Bronchial epithelial cell (primary cell): ENCODE results near the gene ZP1. TPM values are rescaled to one million over a fixed set of nuclear protein-coding genes. Genes with fewer than 3 reads are reported as not detected.

Experiments used
- DNase-seq: peaks from one replicate; pipeline ENCODE4 v3.0.0-alpha.2; 2010; ENCODE audit warnings: low read depth
- FAIRE-seq: peaks from 2 replicates; lab custom pipeline; 2011; peaks lifted over from hg19 to GRCh38; lab: Jason Lieb, UNC
- H3K27me3 ChIP-seq: 2 replicates; pipeline ENCODE4 v1.5.1; 2011; ENCODE audit warnings: low read length; ENCODE audit not compliant: control insufficient read depth, insufficient read depth
- H3K36me3 ChIP-seq: 2 replicates; pipeline ENCODE4 v1.5.1; 2011; ENCODE audit warnings: low read length; ENCODE audit not compliant: control insufficient read depth, insufficient read depth
- H3K4me3 ChIP-seq: 2 replicates; pipeline ENCODE4 v1.5.1; 2011; ENCODE audit warnings: mild to moderate bottlenecking, low read depth, low read length, control low read depth
- total RNA-seq: library from RNA; depleted of rRNA; stranded (reverse); fragments of >200 nt; gene quantifications from 2 replicates; pipeline ENCODE4 v1.2.1, GENCODE V29; 2014
- TF ChIP-seq, protein P1 (sequence below): IDR thresholded peaks from 2 replicates; pipeline ENCODE4 v1.5.1; 2011; ENCODE audit warnings: mild to moderate bottlenecking, moderate library complexity, low read length, control low read depth, inconsistent platforms; ENCODE audit not compliant: insufficient read depth, severe bottlenecking

The ZP1 gene
- total RNA-seq, 1 donor from 2014 or later, result not detected

DNA sequence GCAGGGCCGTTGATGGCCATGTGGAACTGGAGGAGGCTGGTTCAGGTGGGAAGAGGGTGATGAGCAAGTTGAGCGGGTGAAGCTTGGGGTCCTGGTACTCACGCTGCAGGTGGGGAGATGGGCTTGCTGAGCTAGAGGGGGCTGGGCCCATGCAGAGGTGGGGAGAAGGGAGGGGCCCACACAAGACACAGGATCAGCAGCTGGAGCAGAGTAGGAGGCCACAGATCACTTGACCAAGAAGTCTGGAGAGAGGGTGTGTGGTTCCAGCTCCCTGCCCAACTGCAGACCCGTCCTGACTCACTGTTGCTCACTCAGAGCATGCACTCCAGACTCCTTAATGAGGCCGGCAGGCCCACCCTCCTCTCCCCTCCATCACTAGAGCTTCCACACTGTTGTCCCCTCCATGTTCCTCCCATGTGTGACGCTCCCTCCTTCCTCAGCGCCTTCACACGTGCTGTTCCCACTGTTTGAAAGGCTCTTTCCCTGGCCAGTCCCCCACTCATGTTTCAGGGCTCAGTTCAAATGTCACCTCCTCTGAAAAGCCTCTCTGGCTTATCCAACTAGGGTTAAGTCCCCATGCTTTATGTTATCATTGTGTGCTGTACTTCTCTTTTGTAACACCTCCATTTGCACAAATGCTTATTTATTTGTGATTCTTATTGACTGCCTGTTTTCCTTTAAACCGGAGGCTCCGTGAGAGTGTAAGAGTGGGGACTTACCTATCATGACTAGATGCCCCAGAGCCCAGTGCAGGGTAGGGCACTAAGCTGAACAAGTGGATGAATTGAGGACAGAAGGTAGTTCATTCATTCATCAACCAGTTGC is 23.1 kb upstream of the ZP1 start:
- TF ChIP-seq, protein P1, sequence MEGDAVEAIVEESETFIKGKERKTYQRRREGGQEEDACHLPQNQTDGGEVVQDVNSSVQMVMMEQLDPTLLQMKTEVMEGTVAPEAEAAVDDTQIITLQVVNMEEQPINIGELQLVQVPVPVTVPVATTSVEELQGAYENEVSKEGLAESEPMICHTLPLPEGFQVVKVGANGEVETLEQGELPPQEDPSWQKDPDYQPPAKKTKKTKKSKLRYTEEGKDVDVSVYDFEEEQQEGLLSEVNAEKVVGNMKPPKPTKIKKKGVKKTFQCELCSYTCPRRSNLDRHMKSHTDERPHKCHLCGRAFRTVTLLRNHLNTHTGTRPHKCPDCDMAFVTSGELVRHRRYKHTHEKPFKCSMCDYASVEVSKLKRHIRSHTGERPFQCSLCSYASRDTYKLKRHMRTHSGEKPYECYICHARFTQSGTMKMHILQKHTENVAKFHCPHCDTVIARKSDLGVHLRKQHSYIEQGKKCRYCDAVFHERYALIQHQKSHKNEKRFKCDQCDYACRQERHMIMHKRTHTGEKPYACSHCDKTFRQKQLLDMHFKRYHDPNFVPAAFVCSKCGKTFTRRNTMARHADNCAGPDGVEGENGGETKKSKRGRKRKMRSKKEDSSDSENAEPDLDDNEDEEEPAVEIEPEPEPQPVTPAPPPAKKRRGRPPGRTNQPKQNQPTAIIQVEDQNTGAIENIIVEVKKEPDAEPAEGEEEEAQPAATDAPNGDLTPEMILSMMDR, result no peak
- H3K36me3 ChIP-seq, result peaks cover 5% of the 10 kb centered on the region
- H3K27me3 ChIP-seq, result no peaks in the 10 kb centered on the region
- DNase-seq (peak; percentile 35), FAIRE-seq (no peak)
- H3K4me3 ChIP-seq, result no peak overlapping the region

DNA sequence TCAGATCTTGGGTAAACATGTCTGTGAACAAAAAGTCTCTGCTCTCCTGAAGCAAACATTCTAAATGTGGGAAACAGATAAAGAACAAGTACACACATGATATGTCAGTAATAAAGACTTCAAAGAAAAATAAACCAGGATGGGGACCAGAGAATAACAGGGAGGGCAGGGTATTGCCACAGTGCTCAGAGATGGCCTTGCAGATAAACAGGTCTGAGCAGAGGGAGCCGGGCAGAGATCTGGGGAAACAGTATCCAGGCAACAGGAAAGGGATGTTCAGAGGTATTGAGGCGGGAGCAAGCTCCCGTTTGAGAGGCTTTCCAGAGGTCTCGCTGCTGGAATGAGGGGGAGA is 22.5 kb upstream of the ZP1 start:
- Histone ChIP-seq H3K27me3 (no peaks in the 10 kb centered on the region), H3K36me3 (peaks cover 7% of the 10 kb centered on the region), H3K4me3 (no peak overlapping the region)
- TF ChIP-seq, protein P1, result no peak
- FAIRE-seq (no peak), DNase-seq (no peak)

GRCh38 chr11:60845338-60845737 is 22.0 kb upstream of the ZP1 start:
- Histone ChIP-seq H3K27me3 (no peaks in the 10 kb centered on the region), H3K4me3 (no peak overlapping the region), H3K36me3 (peaks cover 8% of the 10 kb centered on the region)
- no peak for FAIRE-seq
- TF ChIP-seq, protein P1, result no peak
- DNase-seq, result no peak

DNA sequence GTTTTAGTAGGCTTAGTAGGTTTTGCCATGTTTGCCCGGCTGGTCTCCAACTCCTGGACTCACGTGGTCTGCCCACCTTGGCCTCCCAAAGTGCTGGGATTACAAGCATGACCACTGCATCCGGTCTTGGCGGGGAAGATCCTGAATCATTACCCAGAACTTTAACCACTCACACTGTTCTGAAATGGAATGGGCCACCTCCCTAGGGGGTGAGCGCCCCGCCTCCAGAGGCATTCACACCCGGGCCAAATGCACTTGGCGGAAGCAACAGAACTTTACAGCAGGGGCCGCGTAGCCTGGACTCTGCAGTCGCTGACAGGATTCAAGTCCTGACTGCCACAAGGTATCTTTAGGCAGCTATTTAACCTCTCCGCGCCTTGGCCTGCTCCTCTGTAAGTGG is 20.1 kb upstream of the ZP1 start:
- Histone ChIP-seq H3K27me3 (no peaks in the 10 kb centered on the region), H3K4me3 (no peak overlapping the region), H3K36me3 (peaks cover 8% of the 10 kb centered on the region)
- no peak for FAIRE-seq
- TF ChIP-seq, protein P1, result no peak
- DNase-seq, result no peak

DNA sequence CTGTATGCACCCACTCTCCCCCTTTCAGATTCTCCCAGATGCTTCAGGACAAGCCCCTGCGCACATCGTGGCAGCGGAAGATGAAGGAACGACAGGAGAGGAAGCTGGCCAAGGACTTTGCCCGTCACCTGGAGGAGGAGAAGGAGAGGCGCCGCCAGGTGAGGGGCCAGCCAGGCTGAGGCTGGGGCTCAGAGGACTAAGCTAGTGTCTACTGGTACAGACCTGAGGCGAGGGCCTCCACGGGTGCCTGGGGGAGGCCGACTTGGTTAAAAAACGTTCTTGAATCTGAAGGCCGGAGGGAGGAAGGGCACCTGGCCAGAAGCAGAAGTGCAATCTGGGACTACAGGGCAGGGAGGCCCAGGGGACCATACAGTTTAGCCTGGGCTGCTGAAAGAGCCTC is 19.4 kb upstream of the ZP1 start:
- peaks cover 8% of the 10 kb centered on the region for H3K36me3 ChIP-seq
- DNase-seq (no peak), FAIRE-seq (no peak)
- TF ChIP-seq, protein P1, result no peak
- no peaks in the 10 kb centered on the region for H3K27me3 ChIP-seq
- H3K4me3 ChIP-seq, result no peak overlapping the region
